Gastrocnemius medialis (tissue), 4 donors: ENCODE results near the gene MAP4K5.

ENCODE experiments used
- POLR2A ChIP-seq, 2 donors: fragments of 450-650 bp; IDR thresholded peaks; one replicate each; pipeline ENCODE4 v1.6.1; 2017; ENCODE audit warnings: antibody characterized with exemption in 2 of 2, mild to moderate bottlenecking in 2 of 2, moderate library complexity in 2 of 2
- TF ChIP-seq, protein P1 (sequence below), 5 experiments: fragments of 450-650 bp in 3 of 5; fragments of 200-600 bp in 2 of 5; sonication (generic) in 2 of 5; IDR thresholded peaks in 4 of 5; conservative IDR thresholded peaks in 1 of 5; 1 replicate in 4 of 5; 2 replicates in 1 of 5; pipeline ENCODE4 v1.5.1; 2016 to 2019; ENCODE audit warnings: antibody characterized with exemption in 5 of 5, mild to moderate bottlenecking in 3 of 5, moderate library complexity in 3 of 5

DNA sequence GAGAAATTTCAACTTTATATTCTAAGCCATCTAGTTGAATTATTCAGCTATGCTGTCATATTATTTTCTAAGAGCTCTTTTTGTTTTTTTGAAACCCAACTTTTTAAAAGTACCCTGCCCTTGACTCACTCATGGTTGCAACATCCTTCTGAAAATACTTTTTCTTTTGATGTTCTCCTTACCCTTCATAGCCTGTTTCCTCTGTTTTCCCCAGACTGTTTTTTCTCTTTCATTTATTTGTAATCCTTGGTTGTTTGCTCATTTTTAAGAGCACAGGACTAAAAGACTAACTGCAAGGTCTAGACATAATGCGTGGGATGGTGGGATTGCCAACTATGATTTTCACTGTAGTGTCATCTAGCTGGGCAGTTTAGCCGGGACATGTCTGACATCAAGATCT is 114.5 kb downstream of the MAP4K5 start:
- TF ChIP-seq, protein P1, sequence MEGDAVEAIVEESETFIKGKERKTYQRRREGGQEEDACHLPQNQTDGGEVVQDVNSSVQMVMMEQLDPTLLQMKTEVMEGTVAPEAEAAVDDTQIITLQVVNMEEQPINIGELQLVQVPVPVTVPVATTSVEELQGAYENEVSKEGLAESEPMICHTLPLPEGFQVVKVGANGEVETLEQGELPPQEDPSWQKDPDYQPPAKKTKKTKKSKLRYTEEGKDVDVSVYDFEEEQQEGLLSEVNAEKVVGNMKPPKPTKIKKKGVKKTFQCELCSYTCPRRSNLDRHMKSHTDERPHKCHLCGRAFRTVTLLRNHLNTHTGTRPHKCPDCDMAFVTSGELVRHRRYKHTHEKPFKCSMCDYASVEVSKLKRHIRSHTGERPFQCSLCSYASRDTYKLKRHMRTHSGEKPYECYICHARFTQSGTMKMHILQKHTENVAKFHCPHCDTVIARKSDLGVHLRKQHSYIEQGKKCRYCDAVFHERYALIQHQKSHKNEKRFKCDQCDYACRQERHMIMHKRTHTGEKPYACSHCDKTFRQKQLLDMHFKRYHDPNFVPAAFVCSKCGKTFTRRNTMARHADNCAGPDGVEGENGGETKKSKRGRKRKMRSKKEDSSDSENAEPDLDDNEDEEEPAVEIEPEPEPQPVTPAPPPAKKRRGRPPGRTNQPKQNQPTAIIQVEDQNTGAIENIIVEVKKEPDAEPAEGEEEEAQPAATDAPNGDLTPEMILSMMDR (IDR thresholded peaks at IDR 0.05 in 4 of 5, conservative IDR thresholded peaks at IDR 0.05 in 1 of 5): no peak
- TF ChIP-seq POLR2A (IDR thresholded peaks at IDR 0.05): no peak
